Caco-2 (cell line): ENCODE data around the gene PTPRB. TPM values are rescaled to one million over a fixed set of nuclear protein-coding genes. Genes with fewer than 3 reads are reported as not detected.
A peak's percentile ranks its signal among the peaks of the same experiment; 100 is the strongest.

ENCODE experiments used
- Bru-seq: library from RNA; stranded (reverse); fragments of 400-500 nt; gene quantifications from one replicate; lab custom pipeline; 2021; lab: Mats Ljungman, UMichigan
- BruChase-seq, 2 experiments: library from RNA; stranded (reverse); fragments of 400-500 nt; gene quantifications; one replicate each; lab custom pipeline; 2021; lab: Mats Ljungman, UMichigan
- BruUV-seq: library from RNA; stranded (reverse); fragments of 400-500 nt; replicated peaks from 2 replicates; lab custom pipeline; 2021; lab: Mats Ljungman, UMichigan
- CTCF ChIA-PET: fragments of 300-600 bp; sonication (Branson Sonifier 250); formaldehyde crosslinking; loops from one replicate; lab custom pipeline; 2022; ENCODE audit warnings: antibody characterized with exemption; lab: Charles Lee
- POLR2A ChIA-PET: fragments of 300-600 bp; sonication (Branson Sonifier 250); formaldehyde crosslinking; loops from one replicate; lab custom pipeline; 2022; ENCODE audit warnings: antibody characterized with exemption; lab: Charles Lee
- DNase-seq, 2 experiments: peaks; one replicate each; pipeline versions ENCODE4 v3.0.0 to v3.0.0-alpha.2; 2020 to 2022
- H3K27me3 ChIP-seq: replicated peaks from 2 replicates; pipeline ENCODE4 v1.6.0; 2011; ENCODE audit warnings: low read length; ENCODE audit not compliant: control insufficient read depth, insufficient read depth
- H3K36me3 ChIP-seq: 2 replicates; pipeline ENCODE4 v1.5.1; 2011; ENCODE audit warnings: low read length; ENCODE audit not compliant: control insufficient read depth, insufficient read depth
- H3K4me1 ChIP-seq: fragments of 250-450 bp; sonication (Bioruptor Pico); 2 replicates; pipeline ENCODE4 v1.5.1; 2020; ENCODE audit warnings: mild to moderate bottlenecking
- H3K4me3 ChIP-seq: 2 replicates; pipeline ENCODE4 v1.5.1; 2011; ENCODE audit warnings: low read depth, mild to moderate bottlenecking, control low read depth, low read length
- H3K9me3 ChIP-seq: fragments of 250-450 bp; sonication (Bioruptor Pico); 2 replicates; pipeline ENCODE4 v1.5.1; 2020; ENCODE audit warnings: mild to moderate bottlenecking, moderate library complexity
- H3K27ac Mint-ChIP-seq: one replicate; pipeline ENCODE4 v1.8.0; 2022; ENCODE audit warnings: mixed read lengths; ENCODE audit not compliant: unreplicated experiment
- H3K27me3 Mint-ChIP-seq: one replicate; pipeline ENCODE4 v1.8.0; 2022; ENCODE audit warnings: mixed read lengths; ENCODE audit not compliant: insufficient read depth, unreplicated experiment
- H3K36me3 Mint-ChIP-seq: one replicate; pipeline ENCODE4 v1.8.0; 2022; ENCODE audit warnings: mild to moderate bottlenecking, mixed read lengths; ENCODE audit not compliant: insufficient read depth, unreplicated experiment
- H3K4me1 Mint-ChIP-seq: one replicate; pipeline ENCODE4 v1.8.0; 2022; ENCODE audit warnings: low read depth, mixed read lengths; ENCODE audit not compliant: unreplicated experiment
- H3K4me3 Mint-ChIP-seq: one replicate; pipeline ENCODE4 v1.8.0; 2022; ENCODE audit warnings: mild to moderate bottlenecking, moderate library complexity, mixed read lengths; ENCODE audit not compliant: unreplicated experiment
- H3K9me3 Mint-ChIP-seq: one replicate; pipeline ENCODE4 v1.8.0; 2022; ENCODE audit warnings: mixed read lengths; ENCODE audit not compliant: unreplicated experiment
- intact Hi-C: fragments of 100-400 bp; cut with micrococcal nuclease; formaldehyde crosslinking; loops from one replicate; pipeline ENCODE4 v1.10.0; 2022; ENCODE audit not compliant: unreplicated experiment
- long read RNA-seq: library from polyadenylated mRNA; stranded (forward); transcript quantifications from one replicate; pipeline ENCODE4 v2.0.0, GENCODE V29; 2022
- total RNA-seq: library from RNA; stranded (reverse); gene quantifications from 2 replicates; pipeline ENCODE4 v1.2.3, GENCODE V29; 2022
- TF ChIP-seq, protein P1 (sequence below), 2 experiments: fragments of 200-600 bp in 1 of 2; IDR thresholded peaks; 1 replicate in 1 of 2; 2 replicates in 1 of 2; pipeline versions ENCODE4 v1.5.1 to v1.8.0; 2011 to 2022; ENCODE audit warnings: antibody characterized with exemption in 1 of 2, control low read depth in 1 of 2, inconsistent platforms in 1 of 2, low read depth in 1 of 2, low read length in 1 of 2, mild to moderate bottlenecking in 1 of 2, moderate library complexity in 1 of 2; ENCODE audit not compliant: insufficient read depth in 1 of 2, severe bottlenecking in 1 of 2, unreplicated experiment in 1 of 2

PTPRB gene
- total RNA-seq, result 0.42 and 0.73 TPM in 2 replicates
- Bru-seq, nascent RNA, result percentile 25 among the genes with signal in this experiment
- BruChase-seq, experiment 1, labeled RNA remaining after a 2-hour chase, result percentile 19 among the genes with signal in this experiment
- percentile 22 among the genes with signal in this experiment for BruChase-seq, experiment 2, labeled RNA remaining after a 6-hour chase
- long read RNA-seq, partial matches to known transcripts, result 1 of 1 reads
- long read RNA-seq, other reads (novel, unspliced or antisense), result 0 of 1 reads

DNA sequence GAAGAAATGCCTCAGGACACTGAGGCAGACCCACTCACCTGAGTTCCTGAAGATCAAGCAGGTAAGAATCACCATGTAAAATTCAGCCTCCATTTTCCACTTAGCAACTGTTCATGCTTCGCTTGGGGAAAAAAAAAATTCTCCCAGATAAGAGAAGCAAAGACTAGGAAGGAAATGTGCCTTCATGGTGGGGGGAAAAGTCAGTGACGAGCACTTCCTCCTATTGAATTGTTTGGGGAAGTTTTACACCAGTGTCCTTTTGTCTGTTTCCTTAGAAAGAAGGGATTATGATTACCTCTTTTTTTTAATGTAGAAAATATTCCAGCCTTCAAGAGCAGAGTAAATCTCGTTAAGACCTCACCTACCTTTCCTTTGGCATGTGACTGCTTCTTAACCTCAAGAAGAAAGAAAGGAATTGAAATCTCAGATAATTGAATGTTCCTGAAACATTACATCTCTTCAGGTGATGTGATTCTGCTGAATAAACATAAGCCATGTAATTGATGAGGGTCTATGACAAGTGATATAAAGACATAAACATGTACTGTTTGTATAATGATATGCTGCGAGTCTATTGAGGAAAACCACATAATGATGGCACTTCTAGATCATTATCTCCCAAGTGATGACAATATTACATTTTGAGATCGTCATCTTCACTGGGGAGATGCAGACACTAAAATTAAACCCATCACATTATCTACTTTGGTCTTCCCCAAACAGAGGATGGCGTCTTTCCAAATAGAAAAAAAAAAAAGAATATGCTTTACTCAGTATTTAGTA, at the start of gene PTPRB:
Gene PTPRB (minus strand): TSS at position 127 of the 783 bp plus-strand sequence. CDS start 34 bp downstream, at position 93.
- CTCF ChIA-PET, result interaction anchor here (0.6 kb wide), 1 partner anchor 18 kb away, joined by 3 read pairs; no protein-coding TSS in a partner anchor
- intact Hi-C loops, result no loop called here
- no TSS peak for BruUV-seq

DNA sequence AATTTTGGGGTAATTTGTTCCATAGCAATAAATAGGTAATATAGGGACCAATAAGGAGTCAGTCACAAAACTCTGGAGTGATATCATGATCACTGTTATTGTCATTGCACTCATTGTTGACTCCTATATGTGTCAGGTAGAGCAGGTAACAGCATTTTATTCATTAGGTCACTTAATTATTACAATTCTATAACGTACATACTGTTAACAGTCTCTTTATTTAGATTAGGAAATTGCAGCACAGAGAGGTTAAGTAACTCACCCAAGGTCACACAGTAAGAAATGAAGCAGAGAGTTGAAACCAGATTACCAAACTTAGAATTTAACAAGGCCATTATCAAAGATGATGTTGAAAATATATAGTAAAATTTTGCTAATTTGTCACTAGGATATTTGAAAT, 49.7 kb upstream of the PTPRB start:
- Histone ChIP-seq H3K4me3 (no peak overlapping the region), H3K27me3 (no peaks in the 10 kb centered on the region), H3K9me3 (no peaks in the 10 kb centered on the region), H3K36me3 (no peaks in the 10 kb centered on the region), H3K4me1 (no peaks in the 10 kb centered on the region)
- intact Hi-C loops, result no loop called here
- POLR2A ChIA-PET, result no interaction called here
- no peaks in the 10 kb centered on the region for H3K36me3 Mint-ChIP-seq
- H3K4me1 Mint-ChIP-seq, result no peaks in the 10 kb centered on the region
- CTCF ChIA-PET, result no interaction called here
- H3K4me3 Mint-ChIP-seq, result no peak overlapping the region
- BruUV-seq, result no TSS peak
- H3K27ac Mint-ChIP-seq, result no peak overlapping the region
- TF ChIP-seq, protein P1, sequence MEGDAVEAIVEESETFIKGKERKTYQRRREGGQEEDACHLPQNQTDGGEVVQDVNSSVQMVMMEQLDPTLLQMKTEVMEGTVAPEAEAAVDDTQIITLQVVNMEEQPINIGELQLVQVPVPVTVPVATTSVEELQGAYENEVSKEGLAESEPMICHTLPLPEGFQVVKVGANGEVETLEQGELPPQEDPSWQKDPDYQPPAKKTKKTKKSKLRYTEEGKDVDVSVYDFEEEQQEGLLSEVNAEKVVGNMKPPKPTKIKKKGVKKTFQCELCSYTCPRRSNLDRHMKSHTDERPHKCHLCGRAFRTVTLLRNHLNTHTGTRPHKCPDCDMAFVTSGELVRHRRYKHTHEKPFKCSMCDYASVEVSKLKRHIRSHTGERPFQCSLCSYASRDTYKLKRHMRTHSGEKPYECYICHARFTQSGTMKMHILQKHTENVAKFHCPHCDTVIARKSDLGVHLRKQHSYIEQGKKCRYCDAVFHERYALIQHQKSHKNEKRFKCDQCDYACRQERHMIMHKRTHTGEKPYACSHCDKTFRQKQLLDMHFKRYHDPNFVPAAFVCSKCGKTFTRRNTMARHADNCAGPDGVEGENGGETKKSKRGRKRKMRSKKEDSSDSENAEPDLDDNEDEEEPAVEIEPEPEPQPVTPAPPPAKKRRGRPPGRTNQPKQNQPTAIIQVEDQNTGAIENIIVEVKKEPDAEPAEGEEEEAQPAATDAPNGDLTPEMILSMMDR (IDR thresholded peaks at IDR 0.05; ENCODE audit: insufficient read depth in 1 of 2, low read depth in 1 of 2, low read length in 1 of 2, severe bottlenecking in 1 of 2, unreplicated experiment in 1 of 2), result no peak
- DNase-seq, result no peak
- no peaks in the 10 kb centered on the region for H3K27me3 Mint-ChIP-seq
- no peaks in the 10 kb centered on the region for H3K9me3 Mint-ChIP-seq

More for the DNA sequence above, at the start of gene PTPRB:
- H3K4me1 ChIP-seq, result no peaks in the 10 kb centered on the region
- Mint-ChIP-seq H3K36me3 (no peaks in the 10 kb centered on the region), H3K27me3 (no peaks in the 10 kb centered on the region), H3K4me3 (no peak within 1 kb of the TSS), H3K27ac (no peak within 1 kb of the TSS), H3K4me1 (no peaks in the 10 kb centered on the region), H3K9me3 (no peaks in the 10 kb centered on the region)
- TF ChIP-seq, protein P1 (IDR thresholded peaks at IDR 0.05; ENCODE audit: insufficient read depth in 1 of 2, low read depth in 1 of 2, low read length in 1 of 2, severe bottlenecking in 1 of 2, unreplicated experiment in 1 of 2), result no peak
- DNase-seq, result no peak
- H3K27me3 ChIP-seq, result no peaks in the 10 kb centered on the region
- H3K36me3 ChIP-seq, result no peaks in the 10 kb centered on the region
- no peak within 1 kb of the TSS for H3K4me3 ChIP-seq
- H3K9me3 ChIP-seq, result no peaks in the 10 kb centered on the region
- POLR2A ChIA-PET, result no interaction called here

DNA sequence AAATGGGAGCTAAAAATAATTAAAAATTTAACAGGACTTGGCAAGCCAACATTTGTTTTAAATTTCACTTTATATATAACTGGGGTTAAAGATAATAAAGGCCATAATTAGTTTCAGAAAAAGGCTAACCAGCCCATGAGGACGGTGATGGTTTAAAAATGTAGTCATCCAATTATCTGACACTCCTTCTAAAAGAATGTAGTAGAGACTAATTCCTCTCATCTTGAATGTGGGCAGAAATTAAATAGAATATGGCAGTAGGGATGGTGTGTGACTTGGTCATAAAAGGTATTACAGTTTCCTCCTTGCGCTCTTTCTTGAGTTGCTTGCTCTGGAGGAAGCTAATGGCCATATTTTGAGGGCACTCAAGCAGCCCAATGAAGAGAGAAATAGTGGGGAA, 49.1 kb upstream of the PTPRB start:
- H3K4me3 ChIP-seq, result no peak overlapping the region
- ChIA-PET CTCF (no interaction called here), POLR2A (no interaction called here)
- H3K4me1 ChIP-seq, result no peaks in the 10 kb centered on the region
- Mint-ChIP-seq H3K4me3 (no peak overlapping the region), H3K27ac (no peak overlapping the region), H3K9me3 (no peaks in the 10 kb centered on the region), H3K4me1 (no peaks in the 10 kb centered on the region), H3K27me3 (no peaks in the 10 kb centered on the region), H3K36me3 (no peaks in the 10 kb centered on the region)
- BruUV-seq, result no TSS peak
- intact Hi-C loops, result no loop called here
- H3K36me3 ChIP-seq, result no peaks in the 10 kb centered on the region
- no peaks in the 10 kb centered on the region for H3K27me3 ChIP-seq
- no peaks in the 10 kb centered on the region for H3K9me3 ChIP-seq
- TF ChIP-seq, protein P1 (IDR thresholded peaks at IDR 0.05; ENCODE audit: insufficient read depth in 1 of 2, low read depth in 1 of 2, low read length in 1 of 2, severe bottlenecking in 1 of 2, unreplicated experiment in 1 of 2), result no peak
- DNase-seq, result no peak
